Kidney epithelial cell (primary cell): Measurements from ENCODE around the gene CACNG4. TPM values are rescaled to one million over a fixed set of nuclear protein-coding genes. Genes with fewer than 3 reads are reported as not detected.
A peak's percentile ranks its signal among the peaks of the same experiment; 100 is the strongest.

Source experiments
- DNase-seq: peaks from one replicate; pipeline ENCODE4 v3.0.0-alpha.2; 2010; ENCODE audit warnings: low read depth
- H3K27me3 ChIP-seq: 2 replicates; pipeline ENCODE4 v1.6.0; 2011; ENCODE audit warnings: low read length; ENCODE audit not compliant: control insufficient read depth, insufficient read depth
- H3K36me3 ChIP-seq: 2 replicates; pipeline ENCODE4 v1.5.1; 2011; ENCODE audit warnings: low read length; ENCODE audit not compliant: control insufficient read depth, insufficient read depth
- H3K4me3 ChIP-seq: 2 replicates; pipeline ENCODE4 v1.5.1; 2011; ENCODE audit warnings: low read depth, mild to moderate bottlenecking, control low read depth, low read length
- total RNA-seq: library from RNA; depleted of rRNA; stranded (reverse); fragments of >200 nt; gene quantifications from 2 replicates; pipeline ENCODE4 v1.2.3, GENCODE V29; 2015
- TF ChIP-seq, protein P1 (sequence below): IDR thresholded peaks from 2 replicates; pipeline ENCODE4 v1.5.1; 2011; ENCODE audit warnings: mild to moderate bottlenecking, moderate library complexity, low read length, control low read depth, inconsistent platforms; ENCODE audit not compliant: insufficient read depth, poor library complexity, severe bottlenecking

CACNG4 gene
- total RNA-seq, 1 donor from 2014 or later = 0.84 TPM

- TF ChIP-seq, protein P1, sequence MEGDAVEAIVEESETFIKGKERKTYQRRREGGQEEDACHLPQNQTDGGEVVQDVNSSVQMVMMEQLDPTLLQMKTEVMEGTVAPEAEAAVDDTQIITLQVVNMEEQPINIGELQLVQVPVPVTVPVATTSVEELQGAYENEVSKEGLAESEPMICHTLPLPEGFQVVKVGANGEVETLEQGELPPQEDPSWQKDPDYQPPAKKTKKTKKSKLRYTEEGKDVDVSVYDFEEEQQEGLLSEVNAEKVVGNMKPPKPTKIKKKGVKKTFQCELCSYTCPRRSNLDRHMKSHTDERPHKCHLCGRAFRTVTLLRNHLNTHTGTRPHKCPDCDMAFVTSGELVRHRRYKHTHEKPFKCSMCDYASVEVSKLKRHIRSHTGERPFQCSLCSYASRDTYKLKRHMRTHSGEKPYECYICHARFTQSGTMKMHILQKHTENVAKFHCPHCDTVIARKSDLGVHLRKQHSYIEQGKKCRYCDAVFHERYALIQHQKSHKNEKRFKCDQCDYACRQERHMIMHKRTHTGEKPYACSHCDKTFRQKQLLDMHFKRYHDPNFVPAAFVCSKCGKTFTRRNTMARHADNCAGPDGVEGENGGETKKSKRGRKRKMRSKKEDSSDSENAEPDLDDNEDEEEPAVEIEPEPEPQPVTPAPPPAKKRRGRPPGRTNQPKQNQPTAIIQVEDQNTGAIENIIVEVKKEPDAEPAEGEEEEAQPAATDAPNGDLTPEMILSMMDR = no peak
- Histone ChIP-seq H3K36me3 (peaks cover 1% of the 10 kb centered on the region), H3K27me3 (no peaks in the 10 kb centered on the region), H3K4me3 (no peak overlapping the region)
- no peak for DNase-seq
These were observed 110.3 kb downstream of the CACNG4 start for GRCh38 chr17:67074781-67075180.

- DNase-seq = peak; percentile 86
- TF ChIP-seq, protein P1 = no peak
- H3K36me3 ChIP-seq = peaks cover 1% of the 10 kb centered on the region
These were observed 111.8 kb downstream of the CACNG4 start for GRCh38 chr17:67076290-67076689.

DNA sequence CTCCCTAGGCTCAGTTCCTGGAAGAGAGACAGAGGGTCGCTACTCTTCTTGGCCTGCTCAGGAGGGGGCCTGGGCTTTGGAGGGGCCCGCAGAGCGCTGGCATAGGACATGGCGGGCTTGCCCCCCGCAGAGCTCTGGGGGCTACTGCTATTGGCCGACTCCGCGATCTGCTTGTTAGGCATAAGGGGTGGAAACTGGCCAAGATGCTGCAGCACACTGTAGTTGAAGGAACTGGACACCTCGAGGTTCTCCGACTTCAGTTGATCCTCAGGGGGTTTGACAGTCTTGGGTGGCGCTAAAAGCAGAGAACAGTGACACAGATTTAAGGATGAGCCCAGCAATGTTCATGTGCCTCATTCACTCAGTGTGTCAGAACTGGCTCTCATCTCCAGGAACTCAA, 113.8 kb downstream of the CACNG4 start:
- H3K4me3 ChIP-seq = no peak overlapping the region
- TF ChIP-seq, protein P1 = no peak
- peaks cover 1% of the 10 kb centered on the region for H3K36me3 ChIP-seq
- no peaks in the 10 kb centered on the region for H3K27me3 ChIP-seq
- no peak for DNase-seq

More at GRCh38 chr17:67076290-67076689, 111.8 kb downstream of the CACNG4 start:
- Histone ChIP-seq H3K4me3 (no peak overlapping the region), H3K27me3 (no peaks in the 10 kb centered on the region)

DNA sequence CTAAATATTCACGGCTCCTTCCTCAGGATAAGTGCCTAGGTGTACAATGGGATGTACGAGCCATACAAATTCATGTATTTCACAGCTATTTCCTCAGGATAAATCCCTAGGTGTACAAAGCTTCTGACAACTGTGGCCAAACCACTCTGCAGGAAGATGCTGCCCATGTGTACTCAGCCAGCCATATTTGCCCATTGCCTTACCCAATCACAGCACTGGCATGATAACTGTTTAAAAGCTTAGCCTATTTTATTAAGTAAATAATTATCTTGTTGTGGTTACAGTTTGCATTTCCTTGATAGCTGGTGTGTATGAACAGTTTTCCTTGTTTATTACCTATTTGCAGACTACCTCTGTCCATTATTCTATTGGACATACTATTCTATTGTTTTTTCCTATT, 115.0 kb downstream of the CACNG4 start:
- H3K27me3 ChIP-seq = no peaks in the 10 kb centered on the region
- no peak overlapping the region for H3K4me3 ChIP-seq
- no peak for DNase-seq
- TF ChIP-seq, protein P1 = no peak
- peaks cover 1% of the 10 kb centered on the region for H3K36me3 ChIP-seq

GRCh38 chr17:67080804-67081203, 116.3 kb downstream of the CACNG4 start:
- no peak overlapping the region for H3K4me3 ChIP-seq
- DNase-seq = no peak
- TF ChIP-seq, protein P1 = no peak
- no peaks in the 10 kb centered on the region for H3K27me3 ChIP-seq
- H3K36me3 ChIP-seq = peaks cover 1% of the 10 kb centered on the region

- TF ChIP-seq, protein P1 = no peak
- peaks cover 1% of the 10 kb centered on the region for H3K36me3 ChIP-seq
- H3K27me3 ChIP-seq = no peaks in the 10 kb centered on the region
- DNase-seq = no peak
- no peak overlapping the region for H3K4me3 ChIP-seq
These were observed 117.6 kb downstream of the CACNG4 start for GRCh38 chr17:67082107-67082506.
